HL-60 (cell line): Measurements from ENCODE around the gene NFATC1.

ENCODE experiments used
- DNase-seq, 2 experiments: peaks; one replicate each; pipeline ENCODE4 v3.0.0-alpha.2; 2010 to 2020; ENCODE audit warnings: low read depth in 1 of 2, low spot score in 1 of 2
- H3K27ac ChIP-seq: fragments of 250-450 bp; sonication (Bioruptor Pico); replicated peaks from 2 replicates; pipeline ENCODE4 v1.5.1; 2020; ENCODE audit warnings: mild to moderate bottlenecking, moderate library complexity
- H3K27me3 ChIP-seq: fragments of 250-450 bp; sonication (Bioruptor Pico); 2 replicates; pipeline ENCODE4 v1.5.1; 2021; ENCODE audit warnings: mild to moderate bottlenecking, moderate library complexity; ENCODE audit not compliant: insufficient read depth, poor library complexity, severe bottlenecking
- H3K4me3 ChIP-seq: replicated peaks from 2 replicates; pipeline ENCODE4 v1.5.1; 2011; ENCODE audit warnings: mild to moderate bottlenecking, control low read depth, low read length; ENCODE audit not compliant: insufficient read depth
- CTCF ChIP-seq: IDR thresholded peaks from one replicate; pipeline ENCODE4 v1.5.1; 2011; ENCODE audit warnings: low read length, control low read depth, inconsistent platforms; ENCODE audit not compliant: insufficient read depth
- GABPA ChIP-seq: IDR thresholded peaks from 2 replicates; pipeline ENCODE4 v1.6.1; 2012; ENCODE audit warnings: low read depth
- POLR2AphosphoS5 ChIP-seq: IDR thresholded peaks from 2 replicates; pipeline ENCODE4 v1.6.1; 2012; ENCODE audit warnings: low read depth
- REST ChIP-seq: IDR thresholded peaks from 2 replicates; pipeline ENCODE4 v1.6.1; 2012; ENCODE audit warnings: low read depth; ENCODE audit not compliant: insufficient replicate concordance
- SPI1 ChIP-seq: IDR thresholded peaks from 2 replicates; pipeline ENCODE4 v1.6.1; 2012; ENCODE audit warnings: low read depth, mild to moderate bottlenecking, borderline replicate concordance

Gene NFATC1

GRCh38 chr18:79501006-79501405 is 105.3 kb downstream of the NFATC1 start:
- Histone ChIP-seq H3K4me3 (no peak overlapping the region), H3K27me3 (no peaks in the 10 kb centered on the region), H3K27ac (no peak overlapping the region)
- no peak for DNase-seq
- TF ChIP-seq SPI1: no peak
- no peak for TF ChIP-seq REST
- no peak for TF ChIP-seq GABPA
- no peak for TF ChIP-seq POLR2AphosphoS5
- no peak for TF ChIP-seq CTCF

- Histone ChIP-seq H3K27ac (no peak overlapping the region), H3K27me3 (no peaks in the 10 kb centered on the region), H3K4me3 (no peak overlapping the region)
- DNase-seq: no peak
- TF ChIP-seq POLR2AphosphoS5 (no peak), CTCF (no peak), REST (no peak), GABPA (no peak), SPI1 (no peak)
These were observed 107.1 kb downstream of the NFATC1 start for GRCh38 chr18:79502782-79503181.

- no peaks in the 10 kb centered on the region for H3K27me3 ChIP-seq
- H3K27ac ChIP-seq: no peak overlapping the region
- no peak overlapping the region for H3K4me3 ChIP-seq
- DNase-seq: no peak
- no peak for TF ChIP-seq REST
- no peak for TF ChIP-seq GABPA
- no peak for TF ChIP-seq CTCF
- no peak for TF ChIP-seq POLR2AphosphoS5
- TF ChIP-seq SPI1: no peak
These were observed 107.7 kb downstream of the NFATC1 start for GRCh38 chr18:79503406-79503805.
